GM10248 (cell line): Measurements from ENCODE around the gene MS4A3.
"Not testable (repeated sequence)": the region's sequence is repeated elsewhere in the genome, so short reads cannot be mapped to it uniquely, and the experiment has no call there.

Experiments
- CTCF ChIA-PET: fragments of 300-600 bp; sonication (Branson Sonifier 250); formaldehyde crosslinking; extraction: SDS; loops from one replicate; lab custom pipeline; 2021; ENCODE audit warnings: antibody characterized with exemption; lab: Yijun Ruan, JAX
- POLR2A ChIA-PET: fragments of 350-650 bp; sonication (Branson Sonifier 250); formaldehyde crosslinking; extraction: SDS; loops from one replicate; lab custom pipeline; 2020; ENCODE audit warnings: antibody characterized with exemption; lab: Yijun Ruan, JAX
- DNase-seq: peaks from one replicate; pipeline ENCODE4 v3.0.0; 2012; ENCODE audit errors: extremely low spot score
- CTCF ChIP-seq: IDR thresholded peaks from 2 replicates; pipeline ENCODE4 v1.5.1; 2012; ENCODE audit warnings: mild to moderate bottlenecking, low read depth; ENCODE audit errors: extremely low read depth, missing control alignments, control extremely low read depth

MS4A3 gene

GRCh38 chr11:60088364-60088763 lies 31.9 kb downstream of the MS4A3 start, which contains the start of gene MS4A2:
Gene MS4A2, plus strand, starts transcription at chr11:60088664. Its CDS starts 102 bp downstream, at chr11:60088766.
- no peak for DNase-seq
- CTCF ChIA-PET: interaction anchor here (0.9 kb wide), 1 partner anchor 16 kb away, joined by 3 read pairs; no protein-coding TSS in a partner anchor
- TF ChIP-seq CTCF: no peak
- POLR2A ChIA-PET: no interaction called here

GRCh38 chr11:60095477-60096120 lies 39.1 kb downstream of the MS4A3 start:
- TF ChIP-seq CTCF: no peak
- CTCF ChIA-PET: interaction anchor here (0.9 kb wide), 1 partner anchor 26 kb away, joined by 3 read pairs; no protein-coding TSS in a partner anchor
- DNase-seq: no peak
- POLR2A ChIA-PET: no interaction called here

- POLR2A ChIA-PET: no interaction called here
- TF ChIP-seq CTCF: no peak
- no peak for DNase-seq
- CTCF ChIA-PET: no interaction called here
Observed at GRCh38 chr11:60097189-60097588, 40.7 kb downstream of the MS4A3 start.

- no peak for TF ChIP-seq CTCF
- CTCF ChIA-PET: no interaction called here
- POLR2A ChIA-PET: no interaction called here
- no peak for DNase-seq
Observed at GRCh38 chr11:60098508-60098907, 42.0 kb downstream of the MS4A3 start.

GRCh38 chr11:60100516-60100915 lies 44.1 kb downstream of the MS4A3 start:
- ChIA-PET CTCF (no interaction called here), POLR2A (no interaction called here)
- DNase-seq: no peak
- TF ChIP-seq CTCF: no peak

GRCh38 chr11:60101368-60101767 lies 44.9 kb downstream of the MS4A3 start:
- DNase-seq, CTCF ChIA-PET, POLR2A ChIA-PET: not testable (repeated sequence)

- CTCF ChIA-PET: interaction anchor here (0.9 kb wide), 1 partner anchor 16 kb away, joined by 3 read pairs; the partner anchor contains the start of gene MS4A2
- POLR2A ChIA-PET, DNase-seq: not testable (repeated sequence)
Observed at GRCh38 chr11:60104471-60105115, 48.1 kb downstream of the MS4A3 start.

GRCh38 chr11:60108631-60109030 lies 52.2 kb downstream of the MS4A3 start:
- CTCF ChIA-PET, POLR2A ChIA-PET, DNase-seq: not testable (repeated sequence)
